A204.1 (cell line): Measurements from ENCODE around the gene MACIR.
"Not testable (repeated sequence)": the region's sequence is repeated elsewhere in the genome, so short reads cannot be mapped to it uniquely, and the experiment has no call there.

Experiments
- FAIRE-seq: peaks from 2 replicates; lab custom pipeline; 2012; peaks lifted over from hg19 to GRCh38; lab: Jason Lieb, UNC

The MACIR gene

GRCh38 chr5:103258368-103258956 lies at the start of gene MACIR:
TSS of gene MACIR (plus strand) at chr5:103258763. CDS start at chr5:103275920, 17,157 bp downstream.
- FAIRE-seq, result peak; percentile 86

GRCh38 chr5:103209065-103209464 lies 49.5 kb upstream of the MACIR start:
- no peak for FAIRE-seq

GRCh38 chr5:103210952-103211351 lies 47.6 kb upstream of the MACIR start:
- FAIRE-seq, result no peak

- no peak for FAIRE-seq
These were observed 46.7 kb upstream of the MACIR start for GRCh38 chr5:103211576-103212561.

GRCh38 chr5:103216137-103216536 lies 42.4 kb upstream of the MACIR start:
- no peak for FAIRE-seq

- no peak for FAIRE-seq
These were observed 41.9 kb upstream of the MACIR start for GRCh38 chr5:103216697-103217096.

GRCh38 chr5:103217101-103217500 lies 41.5 kb upstream of the MACIR start:
- FAIRE-seq, result no peak

GRCh38 chr5:103218164-103218563 lies 40.4 kb upstream of the MACIR start:
- no peak for FAIRE-seq

- FAIRE-seq, result not testable (repeated sequence)
These were observed 39.5 kb upstream of the MACIR start for GRCh38 chr5:103219074-103219473.

GRCh38 chr5:103223031-103223955 lies 35.3 kb upstream of the MACIR start:
- FAIRE-seq, result no peak

- peak; percentile 27 for FAIRE-seq
These were observed 34.3 kb upstream of the MACIR start for GRCh38 chr5:103224118-103224893.

- no peak for FAIRE-seq
These were observed 33.7 kb upstream of the MACIR start for GRCh38 chr5:103224894-103225246.

- FAIRE-seq, result no peak
These were observed 30.5 kb upstream of the MACIR start for GRCh38 chr5:103228061-103228460.

- FAIRE-seq, result no peak
These were observed 30.0 kb upstream of the MACIR start for GRCh38 chr5:103228588-103228987.

GRCh38 chr5:103232393-103232999 lies 26.1 kb upstream of the MACIR start:
- peak; percentile 25 for FAIRE-seq

- no peak for FAIRE-seq
These were observed 24.2 kb upstream of the MACIR start for GRCh38 chr5:103234239-103234975.

- FAIRE-seq, result no peak
These were observed 22.7 kb upstream of the MACIR start for GRCh38 chr5:103235891-103236290.

- peak; percentile 3 for FAIRE-seq
These were observed 20.8 kb upstream of the MACIR start for GRCh38 chr5:103237778-103238177.

- no peak for FAIRE-seq
These were observed 14.9 kb upstream of the MACIR start for GRCh38 chr5:103243665-103244064.

- no peak for FAIRE-seq
These were observed 14.2 kb upstream of the MACIR start for GRCh38 chr5:103244398-103244797.

- no peak for FAIRE-seq
These were observed 12.8 kb upstream of the MACIR start for GRCh38 chr5:103245761-103246160.
